HG03045 (cell line): ENCODE measurements around the gene QRFP.

Source experiments
- ATAC-seq: cut with Tn5 transposase; IDR thresholded peaks from one replicate; pipeline ENCODE4 v1.9.1; 2021; ENCODE audit warnings: mild to moderate bottlenecking, moderate library complexity; ENCODE audit not compliant: unreplicated experiment

QRFP gene

GRCh38 chr9:130874783-130875182 is 21.8 kb downstream of the QRFP start:
- no peak for ATAC-seq

- ATAC-seq: no peak
These were observed 22.6 kb downstream of the QRFP start for GRCh38 chr9:130873966-130874365.

GRCh38 chr9:130872912-130873503 is 23.6 kb downstream of the QRFP start:
- no peak for ATAC-seq

GRCh38 chr9:130872508-130872907 is 24.1 kb downstream of the QRFP start:
- ATAC-seq: no peak

- ATAC-seq: no peak
These were observed 24.5 kb downstream of the QRFP start for GRCh38 chr9:130872093-130872492.

GRCh38 chr9:130871395-130872062 is 25.1 kb downstream of the QRFP start:
- ATAC-seq: no peak

- peak; percentile 73 for ATAC-seq
These were observed 25.9 kb downstream of the QRFP start for GRCh38 chr9:130870491-130871381.

- no peak for ATAC-seq
These were observed 27.4 kb downstream of the QRFP start for GRCh38 chr9:130869250-130869649.

- ATAC-seq: no peak
These were observed 28.4 kb downstream of the QRFP start for GRCh38 chr9:130868230-130868629.

- ATAC-seq: no peak
These were observed 29.1 kb downstream of the QRFP start for GRCh38 chr9:130867556-130867955.

GRCh38 chr9:130866474-130866965 is 30.1 kb downstream of the QRFP start:
- ATAC-seq: no peak

- ATAC-seq: no peak
These were observed 30.7 kb downstream of the QRFP start for GRCh38 chr9:130865921-130866320.

- ATAC-seq: no peak
These were observed 32.1 kb downstream of the QRFP start for GRCh38 chr9:130864541-130864940.

GRCh38 chr9:130862747-130863146 is 33.9 kb downstream of the QRFP start:
- ATAC-seq: no peak

- ATAC-seq: no peak
These were observed 34.4 kb downstream of the QRFP start for GRCh38 chr9:130862217-130862616.

GRCh38 chr9:130861372-130862180 is 35.0 kb downstream of the QRFP start:
- no peak for ATAC-seq

- no peak for ATAC-seq
These were observed 35.9 kb downstream of the QRFP start for GRCh38 chr9:130860458-130861316.

GRCh38 chr9:130858739-130859705 is 37.6 kb downstream of the QRFP start:
- no peak for ATAC-seq
